PC-3 (cell line): ENCODE data around the gene ATP13A4. TPM values are rescaled to one million over a fixed set of nuclear protein-coding genes. Genes with fewer than 3 reads are reported as not detected.

Experiments used
- ATAC-seq: fragments of 200-7000 bp; cut with Tn5 transposase; 2 replicates; pipeline ENCODE4 v1.9.1; 2020; ENCODE audit warnings: mild to moderate bottlenecking, moderate library complexity
- BruUV-seq: library from RNA; stranded (reverse); fragments of 400-500 nt; replicated peaks from 2 replicates; lab custom pipeline; 2021; lab: Mats Ljungman, UMichigan
- CTCF ChIA-PET: fragments of 300-600 bp; sonication (Branson Sonifier 250); formaldehyde crosslinking; loops from one replicate; lab custom pipeline; 2022; ENCODE audit warnings: antibody characterized with exemption; lab: Charles Lee
- POLR2A ChIA-PET: fragments of 300-600 bp; sonication (Branson Sonifier 250); formaldehyde crosslinking; loops from one replicate; lab custom pipeline; 2022; ENCODE audit warnings: antibody characterized with exemption; ENCODE audit not compliant: unreplicated experiment; lab: Charles Lee
- DNase-seq: peaks from one replicate; pipeline ENCODE4 v3.0.0-alpha.2; 2015
- H2AFZ ChIP-seq: fragments of 300-600 bp; sonication (generic); 2 replicates; pipeline ENCODE4 v1.6.0; 2016; ENCODE audit warnings: antibody characterized with exemption, low read length
- H3F3A ChIP-seq: fragments of 300-600 bp; sonication (generic); one replicate; pipeline ENCODE4 v1.6.0; 2017; ENCODE audit warnings: antibody characterized with exemption, low read length, control low read depth, mild to moderate bottlenecking; ENCODE audit not compliant: unreplicated experiment
- H3K27ac ChIP-seq: fragments of 300-600 bp; sonication (generic); 2 replicates; pipeline ENCODE4 v1.5.1; 2016; ENCODE audit warnings: mild to moderate bottlenecking, low read length
- H3K27me3 ChIP-seq: fragments of 300-600 bp; sonication (generic); 2 replicates; pipeline ENCODE4 v1.6.1; 2016; ENCODE audit warnings: low read length, mixed read lengths
- H3K36me3 ChIP-seq: fragments of 300-600 bp; sonication (generic); 2 replicates; pipeline ENCODE4 v1.6.1; 2016; ENCODE audit warnings: low read depth, mixed run types, low read length, mixed read lengths
- H3K4me1 ChIP-seq: fragments of 300-600 bp; sonication (generic); 2 replicates; pipeline ENCODE4 v1.5.1; 2016; ENCODE audit warnings: low read length; ENCODE audit not compliant: insufficient read depth
- H3K4me2 ChIP-seq: fragments of 300-600 bp; sonication (generic); 2 replicates; pipeline ENCODE4 v1.6.0; 2016; ENCODE audit warnings: low read length
- H3K4me3 ChIP-seq: fragments of 300-600 bp; sonication (generic); 2 replicates; pipeline ENCODE4 v1.5.1; 2016; ENCODE audit warnings: mild to moderate bottlenecking, low read length, mixed read lengths
- H3K79me2 ChIP-seq: fragments of 300-600 bp; sonication (generic); 2 replicates; pipeline ENCODE4 v1.6.1; 2017; ENCODE audit warnings: low read length, mixed read lengths
- H3K9ac ChIP-seq: fragments of 300-600 bp; sonication (generic); 2 replicates; pipeline ENCODE4 v1.6.0; 2016; ENCODE audit warnings: mild to moderate bottlenecking, low read length
- H3K9me2 ChIP-seq: fragments of 300-600 bp; sonication (generic); replicated peaks from 2 replicates; pipeline ENCODE4 v1.6.1; 2016; ENCODE audit warnings: mixed run types, low read length, mixed read lengths
- H3K9me3 ChIP-seq: fragments of 300-600 bp; sonication (generic); 2 replicates; pipeline ENCODE4 v1.6.1; 2016; ENCODE audit warnings: low read length, mixed read lengths
- H4K20me1 ChIP-seq: fragments of 300-600 bp; sonication (generic); 2 replicates; pipeline ENCODE4 v1.6.1; 2016; ENCODE audit warnings: low read length, mixed read lengths
- EZH2 ChIP-seq: fragments of 300-600 bp; sonication (generic); IDR thresholded peaks from one replicate; pipeline ENCODE4 v1.6.1; 2017; ENCODE audit warnings: antibody characterized with exemption, mild to moderate bottlenecking, low read length; ENCODE audit not compliant: unreplicated experiment
- EZH2phosphoT487 ChIP-seq: fragments of 300-600 bp; sonication (generic); IDR thresholded peaks from 2 replicates; pipeline ENCODE4 v1.6.1; 2018; ENCODE audit warnings: mild to moderate bottlenecking, antibody characterized with exemption, low read length, borderline replicate concordance
- intact Hi-C: fragments of 100-400 bp; cut with micrococcal nuclease; formaldehyde crosslinking; loops from 2 replicates; pipeline ENCODE4 v1.9.0; 2023
- total RNA-seq: library from RNA; depleted of rRNA; stranded (reverse); fragments of >200 nt; gene quantifications from 2 replicates; pipeline ENCODE4 v1.2.3, GENCODE V29; 2014
- TF ChIP-seq, protein P1 (sequence below): fragments of 300-600 bp; sonication (generic); conservative IDR thresholded peaks from 2 replicates; pipeline ENCODE4 v1.5.1; 2017; ENCODE audit warnings: antibody characterized with exemption, low read depth, mild to moderate bottlenecking, low read length

ATP13A4 gene
- total RNA-seq, 1 experiment from 2014 or later: not detected

GRCh38 chr3:193593668-193594030 is 39.0 kb upstream of the ATP13A4 start:
- H3K9ac ChIP-seq: peak overlapping the region; percentile 96
- TF ChIP-seq, protein P1, sequence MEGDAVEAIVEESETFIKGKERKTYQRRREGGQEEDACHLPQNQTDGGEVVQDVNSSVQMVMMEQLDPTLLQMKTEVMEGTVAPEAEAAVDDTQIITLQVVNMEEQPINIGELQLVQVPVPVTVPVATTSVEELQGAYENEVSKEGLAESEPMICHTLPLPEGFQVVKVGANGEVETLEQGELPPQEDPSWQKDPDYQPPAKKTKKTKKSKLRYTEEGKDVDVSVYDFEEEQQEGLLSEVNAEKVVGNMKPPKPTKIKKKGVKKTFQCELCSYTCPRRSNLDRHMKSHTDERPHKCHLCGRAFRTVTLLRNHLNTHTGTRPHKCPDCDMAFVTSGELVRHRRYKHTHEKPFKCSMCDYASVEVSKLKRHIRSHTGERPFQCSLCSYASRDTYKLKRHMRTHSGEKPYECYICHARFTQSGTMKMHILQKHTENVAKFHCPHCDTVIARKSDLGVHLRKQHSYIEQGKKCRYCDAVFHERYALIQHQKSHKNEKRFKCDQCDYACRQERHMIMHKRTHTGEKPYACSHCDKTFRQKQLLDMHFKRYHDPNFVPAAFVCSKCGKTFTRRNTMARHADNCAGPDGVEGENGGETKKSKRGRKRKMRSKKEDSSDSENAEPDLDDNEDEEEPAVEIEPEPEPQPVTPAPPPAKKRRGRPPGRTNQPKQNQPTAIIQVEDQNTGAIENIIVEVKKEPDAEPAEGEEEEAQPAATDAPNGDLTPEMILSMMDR: no peak
- no peak for TF ChIP-seq EZH2phosphoT487
- TF ChIP-seq EZH2: no peak
- ChIA-PET POLR2A (no interaction called here), CTCF (no interaction called here)
- no peaks in the 10 kb centered on the region for H3K9me3 ChIP-seq
- peak overlapping the region; percentile 57 for H3K27ac ChIP-seq
- peaks cover 12% of the 10 kb centered on the region; the same call in 1 of the 2 replicates for H3K36me3 ChIP-seq
- peak overlapping the region; percentile 97 for H3K4me3 ChIP-seq
- DNase-seq (peak; percentile 39), ATAC-seq (peak; percentile 8)
- intact Hi-C loops: loop anchor here (5.0 kb wide), 2 partner anchors 676 to 776 kb away; partner anchors contain the start of gene MB21D2
- H3K9me2 ChIP-seq: no peaks in the 10 kb centered on the region
- H4K20me1 ChIP-seq: peaks cover 6% of the 10 kb centered on the region; the same call in 1 of the 2 replicates
- H3K79me2 ChIP-seq: peaks cover 56% of the 10 kb centered on the region
- H3K4me1 ChIP-seq: peaks cover 25% of the 10 kb centered on the region
- no peaks in the 10 kb centered on the region for H3F3A ChIP-seq
- H2AFZ ChIP-seq: peak overlapping the region; percentile 94
- no TSS peak for BruUV-seq
- no peaks in the 10 kb centered on the region for H3K27me3 ChIP-seq
- peak overlapping the region; percentile 78 for H3K4me2 ChIP-seq

DNA sequence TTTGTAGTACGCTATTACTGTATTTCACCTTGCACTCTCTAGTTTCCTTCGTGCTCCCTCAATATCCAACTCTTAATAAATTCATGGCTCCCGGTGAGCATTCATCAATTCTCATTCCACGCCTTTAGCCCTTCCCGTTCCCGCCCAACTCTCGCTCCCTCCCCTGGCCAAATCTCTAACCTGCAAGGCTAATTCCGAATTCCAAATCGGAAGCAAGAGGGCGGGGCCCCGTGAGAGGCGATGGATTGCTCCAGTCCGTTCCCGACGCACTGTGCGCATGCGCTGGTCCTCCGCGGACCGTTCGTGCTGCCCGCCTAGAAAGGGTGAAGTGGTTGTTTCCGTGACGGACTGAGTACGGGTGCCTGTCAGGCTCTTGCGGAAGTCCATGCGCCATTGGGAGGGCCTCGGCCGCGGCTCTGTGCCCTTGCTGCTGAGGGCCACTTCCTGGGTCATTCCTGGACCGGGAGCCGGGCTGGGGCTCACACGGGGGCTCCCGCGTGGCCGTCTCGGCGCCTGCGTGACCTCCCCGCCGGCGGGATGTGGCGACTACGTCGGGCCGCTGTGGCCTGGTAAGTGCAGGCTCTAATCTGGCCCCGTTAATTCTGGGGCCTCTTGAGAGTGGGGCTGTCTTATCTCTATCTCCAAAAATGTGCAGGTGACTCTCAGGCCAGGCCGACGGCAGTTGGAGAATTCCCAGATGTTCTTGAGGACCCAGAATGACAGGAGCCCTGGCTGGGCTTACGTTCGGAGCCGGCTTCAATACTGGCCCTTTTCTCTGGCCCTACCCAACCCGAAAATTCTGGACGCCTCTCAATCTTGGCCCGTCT is 38.4 kb upstream of the ATP13A4 start, which contains the start of gene OPA1:
OPA1 (plus strand) TSS at position 368 of the 827 bp plus-strand sequence; CDS start at position 538, 170 bp downstream.
- Histone ChIP-seq H2AFZ (peak within 1 kb of the TSS; percentile 94), H3K4me3 (peak within 1 kb of the TSS; percentile 97), H4K20me1 (peaks cover 6% of the 10 kb centered on the region; the same call in 1 of the 2 replicates), H3K9me2 (no peaks in the 10 kb centered on the region), H3K4me1 (peaks cover 25% of the 10 kb centered on the region), H3F3A (no peaks in the 10 kb centered on the region), H3K27ac (peak within 1 kb of the TSS; percentile 57), H3K9ac (peak within 1 kb of the TSS; percentile 96), H3K36me3 (peaks cover 8% of the 10 kb centered on the region; the same call in 1 of the 2 replicates), H3K79me2 (peaks cover 50% of the 10 kb centered on the region), H3K4me2 (peak within 1 kb of the TSS; percentile 78), H3K27me3 (no peaks in the 10 kb centered on the region), H3K9me3 (no peaks in the 10 kb centered on the region)
- TSS peak; percentile 34 for BruUV-seq
- intact Hi-C loops: loop anchor here (5.0 kb wide), 2 partner anchors 676 to 776 kb away; partner anchors contain the start of gene MB21D2
- POLR2A ChIA-PET: no interaction called here
- TF ChIP-seq, protein P1: peak; percentile 37; the same call in 1 of the 2 replicates
- no peak for TF ChIP-seq EZH2phosphoT487
- TF ChIP-seq EZH2: no peak
- peak; percentile 99 for DNase-seq
- CTCF ChIA-PET: no interaction called here
- peak; percentile 83 for ATAC-seq
